Pancreas (tissue), 10 donors: ENCODE data around the gene KCMF1. TPM values are rescaled to one million over a fixed set of nuclear protein-coding genes. Genes with fewer than 3 reads are reported as not detected.

Source experiments
- ATAC-seq, 4 donors: fragments of 200-7000 bp; cut with Tn5 transposase; one replicate each; pipeline versions ENCODE4 v1.8.0 to v1.9.1; 2020; ENCODE audit warnings: mild to moderate bottlenecking in 4 of 4, moderate library complexity in 4 of 4
- DNase-seq, 6 donors: peaks; one replicate each; pipeline ENCODE4 v3.0.0-alpha.2; 2020
- FAIRE-seq: peaks from 2 replicates; lab custom pipeline; 2012; peaks lifted over from hg19 to GRCh38; lab: Jason Lieb, UNC
- H3K27ac ChIP-seq, 4 donors: fragments of 200-600 bp; sonication (generic); 1 replicate in 3 of 4; 2 replicates in 1 of 4; pipeline versions ENCODE4 v1.5.0 to v1.8.0; 2020
- H3K27me3 ChIP-seq, 4 donors: fragments of 200-600 bp; one replicate each; pipeline ENCODE4 v1.8.0; 2021
- H3K36me3 ChIP-seq, 3 donors: fragments of 200-600 bp; sonication (generic) in 1 of 3; one replicate each; pipeline versions ENCODE4 v1.5.0 to v1.8.0; 2020 to 2021
- H3K4me1 ChIP-seq, 3 donors: fragments of 200-600 bp; one replicate each; pipeline ENCODE4 v1.8.0; 2021
- H3K4me3 ChIP-seq, 4 donors: fragments of 200-600 bp; sonication (generic) in 2 of 4; one replicate each; pipeline versions ENCODE4 v1.5.0 to v1.8.0; 2020 to 2021
- H3K9me3 ChIP-seq, 4 donors: fragments of 200-600 bp; one replicate each; pipeline ENCODE4 v1.8.0; 2021
- CTCF ChIP-seq, 4 donors: fragments of 200-600 bp; sonication (generic) in 3 of 4; IDR thresholded peaks; one replicate each; pipeline versions ENCODE4 v1.5.0 to v1.8.0; 2021; ENCODE audit warnings: antibody characterized with exemption in 4 of 4
- WGBS, 2 donors: extraction: QIAGEN DNeasy Blood & Tissue Kit; methylation state at CpG; one replicate each; pipeline ENCODE4 v1.1.7; 2013; 5-methylcytosine and 5-hydroxymethylcytosine counted together
- intact Hi-C, 3 donors: fragments of 100-400 bp; cut with DNase I; formaldehyde crosslinking; loops; one replicate each; pipeline versions ENCODE4 v1.11.1 to v1.14.2; 2022
- polyA plus RNA-seq, 2 donors: library from polyadenylated mRNA; stranded (reverse); fragments of 200-250 nt; gene quantifications; one replicate each; pipeline ENCODE4 v1.2.3, GENCODE V29; 2013
- total RNA-seq, 6 donors: library from RNA; stranded (reverse); fragmentation: NEBNext Ultra II Directional in 4 of 6; extraction: Animal tissue kit (Norgen Biotek cat#: 25700) in 4 of 6; gene quantifications; one replicate each; pipeline versions ENCODE4 v1.2.1 to v1.2.4, GENCODE V29; 2021 to 2023
- donor health status: healthy with polysubstance abuse.
- donor health status: DM: no; HTN: no; CAD: no; lungs with moderate emphysema.
- donor health status: DM: no; HTN: no; CAD: no.
- donor health status: control.
- donor health status: control.
- donor health status: Bipolar disorder and iron deficiency.
- donor health status: DM: yes; HTN: yes; CAD: no.
- donor health status: DM: no; HTN: no; CAD: no.
- donor health status: DM: no; HTN: no; CAD: no.
- donor health status: DM: yes; HTN: yes; CAD: no.

Gene KCMF1
- total and polyA plus RNA-seq, 8 donors: 9.9 to 102 (median 67.4) TPM

GRCh38 chr2:85087541-85087940 is 116.6 kb downstream of the KCMF1 start:
- Histone ChIP-seq H3K27ac (no peak overlapping the region), H3K27me3 (no peaks in the 10 kb centered on the region), H3K36me3 (no peaks in the 10 kb centered on the region), H3K4me1 (no peaks in the 10 kb centered on the region), H3K4me3 (no peak overlapping the region), H3K9me3 (no peaks in the 10 kb centered on the region)
- ATAC-seq (no peak), DNase-seq (no peak), FAIRE-seq (no peak)
- WGBS, 2 donors: 62 to 65% methylated on average over 5 of the region's 5 CpGs
- TF ChIP-seq CTCF (IDR thresholded peaks at IDR 0.05): no peak
- intact Hi-C loops: no loop called here

- no peak for ATAC-seq
- no peak for TF ChIP-seq CTCF (IDR thresholded peaks at IDR 0.05)
- Histone ChIP-seq H3K4me3 (no peak overlapping the region), H3K9me3 (no peaks in the 10 kb centered on the region), H3K27ac (no peak overlapping the region), H3K27me3 (no peaks in the 10 kb centered on the region), H3K4me1 (no peaks in the 10 kb centered on the region), H3K36me3 (no peaks in the 10 kb centered on the region)
- 87 to 88% methylated on average over 2 of the region's 2 CpGs for WGBS, 2 donors
- no peak for FAIRE-seq
- intact Hi-C loops: no loop called here
- no peak for DNase-seq
Observed at GRCh38 chr2:85088921-85089320, 118.0 kb downstream of the KCMF1 start.

- DNase-seq (no peak), FAIRE-seq (no peak), ATAC-seq (no peak)
- Histone ChIP-seq H3K36me3 (no peaks in the 10 kb centered on the region), H3K27me3 (no peaks in the 10 kb centered on the region), H3K4me1 (no peaks in the 10 kb centered on the region), H3K4me3 (no peak overlapping the region), H3K27ac (no peak overlapping the region), H3K9me3 (no peaks in the 10 kb centered on the region)
- WGBS, 2 donors: 62 to 65% methylated on average over 6 of the region's 6 CpGs
- intact Hi-C loops: no loop called here
- TF ChIP-seq CTCF (IDR thresholded peaks at IDR 0.05): no peak
Observed at GRCh38 chr2:85089585-85089984, 118.6 kb downstream of the KCMF1 start.

- Histone ChIP-seq H3K27me3 (no peaks in the 10 kb centered on the region), H3K9me3 (no peaks in the 10 kb centered on the region), H3K27ac (no peak overlapping the region), H3K4me3 (no peak overlapping the region), H3K36me3 (no peaks in the 10 kb centered on the region), H3K4me1 (no peaks in the 10 kb centered on the region)
- DNase-seq: no peak
- WGBS, 2 donors: 72 to 79% methylated on average over 2 of the region's 2 CpGs
- TF ChIP-seq CTCF (IDR thresholded peaks at IDR 0.05): no peak
- intact Hi-C loops: no loop called here
- no peak for FAIRE-seq
- ATAC-seq: no peak
Observed at GRCh38 chr2:85091838-85092237, 120.9 kb downstream of the KCMF1 start.

- H3K27ac ChIP-seq: no peak overlapping the region
- WGBS, 2 donors: 70 to 74% methylated on average over 2 of the region's 2 CpGs
- TF ChIP-seq CTCF (IDR thresholded peaks at IDR 0.05): no peak
- ATAC-seq (no peak), FAIRE-seq (no peak), DNase-seq (no peak)
- H3K4me3 ChIP-seq: no peak overlapping the region
- H3K4me1 ChIP-seq: no peaks in the 10 kb centered on the region
- no peaks in the 10 kb centered on the region for H3K36me3 ChIP-seq
- intact Hi-C loops: no loop called here
- no peaks in the 10 kb centered on the region for H3K27me3 ChIP-seq
- H3K9me3 ChIP-seq: no peaks in the 10 kb centered on the region
Observed at GRCh38 chr2:85095094-85095493, 124.1 kb downstream of the KCMF1 start.
